ENCODE data around the gene SYNE2.
A peak's percentile ranks its signal among the peaks of the same experiment; 100 is the strongest.
"Not testable (repeated sequence)": the region's sequence is repeated elsewhere in the genome, so short reads cannot be mapped to it uniquely, and the experiment has no call there.

SYNE2 gene

GRCh38 chr14:63852817-63853731 lies at the start of gene SYNE2:
SYNE2 (plus strand) TSS chr14:63853004; CDS start chr14:63909149, 56,145 bp downstream.
- DNase-seq = peak; percentile 68
- in situ Hi-C loops (cut with MboI; ENCODE audit: low pct_unique_long_range_greater_than_20kb, low sequenced_read_pairs) = no loop called here

GRCh38 chr14:63803221-63803791 lies 49.5 kb upstream of the SYNE2 start:
- in situ Hi-C loops (cut with MboI; ENCODE audit: low pct_unique_long_range_greater_than_20kb, low sequenced_read_pairs) = not testable (repeated sequence)

GRCh38 chr14:63806064-63806463 lies 46.7 kb upstream of the SYNE2 start:
- DNase-seq; in situ Hi-C loops (cut with MboI; ENCODE audit: low pct_unique_long_range_greater_than_20kb, low sequenced_read_pairs): not testable (repeated sequence)

More at GRCh38 chr14:63803221-63803791, 49.5 kb upstream of the SYNE2 start:
- DNase-seq = not testable (repeated sequence)

GRCh38 chr14:63811692-63812091 lies 41.1 kb upstream of the SYNE2 start:
- in situ Hi-C loops (cut with MboI; ENCODE audit: low pct_unique_long_range_greater_than_20kb, low sequenced_read_pairs); DNase-seq: not testable (repeated sequence)

GRCh38 chr14:63833728-63834127 lies 19.1 kb upstream of the SYNE2 start:
- in situ Hi-C loops (cut with MboI; ENCODE audit: low pct_unique_long_range_greater_than_20kb, low sequenced_read_pairs) = no loop called here
- no peak for DNase-seq

GRCh38 chr14:63840981-63841380 lies 11.8 kb upstream of the SYNE2 start:
- DNase-seq = no peak
- in situ Hi-C loops (cut with MboI; ENCODE audit: low pct_unique_long_range_greater_than_20kb, low sequenced_read_pairs) = no loop called here

GRCh38 chr14:63843796-63844195 lies 9.0 kb upstream of the SYNE2 start:
- in situ Hi-C loops (cut with MboI; ENCODE audit: low pct_unique_long_range_greater_than_20kb, low sequenced_read_pairs) = no loop called here
- DNase-seq = no peak

- in situ Hi-C loops (cut with MboI; ENCODE audit: low pct_unique_long_range_greater_than_20kb, low sequenced_read_pairs) = no loop called here
- DNase-seq = no peak
These were observed 3.9 kb upstream of the SYNE2 start for GRCh38 chr14:63848890-63849289.

- DNase-seq = no peak
These were observed 460 bp upstream of the SYNE2 start for GRCh38 chr14:63852271-63852816.

GRCh38 chr14:63853831-63854293 lies 1.1 kb downstream of the SYNE2 start:
- DNase-seq = peak; percentile 29
- in situ Hi-C loops (cut with MboI; ENCODE audit: low pct_unique_long_range_greater_than_20kb, low sequenced_read_pairs) = no loop called here

More at GRCh38 chr14:63852271-63852816, 460 bp upstream of the SYNE2 start:
- in situ Hi-C loops (cut with MboI; ENCODE audit: low pct_unique_long_range_greater_than_20kb, low sequenced_read_pairs) = no loop called here

- DNase-seq = no peak
- in situ Hi-C loops (cut with MboI; ENCODE audit: low pct_unique_long_range_greater_than_20kb, low sequenced_read_pairs) = no loop called here
These were observed 1.5 kb downstream of the SYNE2 start for GRCh38 chr14:63854330-63854729.

- in situ Hi-C loops (cut with MboI; ENCODE audit: low pct_unique_long_range_greater_than_20kb, low sequenced_read_pairs) = no loop called here
- no peak for DNase-seq
These were observed 2.5 kb downstream of the SYNE2 start for GRCh38 chr14:63855281-63855680.

- no peak for DNase-seq
- in situ Hi-C loops (cut with MboI; ENCODE audit: low pct_unique_long_range_greater_than_20kb, low sequenced_read_pairs) = no loop called here
These were observed 4.7 kb downstream of the SYNE2 start for GRCh38 chr14:63857466-63858030.

- in situ Hi-C loops (cut with MboI; ENCODE audit: low pct_unique_long_range_greater_than_20kb, low sequenced_read_pairs) = no loop called here
- no peak for DNase-seq
These were observed 7.3 kb downstream of the SYNE2 start for GRCh38 chr14:63860146-63860545.

GRCh38 chr14:63862163-63862562 lies 9.4 kb downstream of the SYNE2 start:
- in situ Hi-C loops (cut with MboI; ENCODE audit: low pct_unique_long_range_greater_than_20kb, low sequenced_read_pairs) = no loop called here

GRCh38 chr14:63863004-63863403 lies 10.2 kb downstream of the SYNE2 start:
- no peak for DNase-seq
- in situ Hi-C loops (cut with MboI; ENCODE audit: low pct_unique_long_range_greater_than_20kb, low sequenced_read_pairs) = no loop called here

More at GRCh38 chr14:63862163-63862562, 9.4 kb downstream of the SYNE2 start:
- DNase-seq = no peak

GRCh38 chr14:63864775-63865174 lies 12.0 kb downstream of the SYNE2 start:
- DNase-seq; in situ Hi-C loops (cut with MboI; ENCODE audit: low pct_unique_long_range_greater_than_20kb, low sequenced_read_pairs): not testable (repeated sequence)

- no peak for DNase-seq
- in situ Hi-C loops (cut with MboI; ENCODE audit: low pct_unique_long_range_greater_than_20kb, low sequenced_read_pairs) = no loop called here
These were observed 15.4 kb downstream of the SYNE2 start for GRCh38 chr14:63867933-63868921.
